ENCODE data around the gene ZFAND3.

ZFAND3 gene

DNA sequence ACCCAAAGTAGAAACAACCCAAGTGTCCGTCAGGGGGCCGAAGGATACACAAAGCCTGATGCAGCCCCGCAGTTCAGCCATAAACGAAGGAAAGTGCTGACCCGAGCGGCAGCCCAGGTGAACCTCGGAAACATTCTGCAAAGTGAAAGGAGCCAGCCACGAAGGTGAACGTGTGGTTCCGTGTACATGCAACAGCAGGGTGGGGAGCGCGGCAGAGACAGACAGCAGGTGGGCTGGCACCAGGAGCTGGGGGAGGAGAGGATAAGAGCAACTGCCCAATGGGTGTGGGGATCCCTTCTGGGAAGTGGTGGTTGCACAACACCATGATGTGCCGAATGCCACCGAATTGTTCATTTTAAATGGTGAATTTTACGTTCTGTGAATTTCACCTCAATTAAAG is 341.8 kb downstream of the ZFAND3 start:
- DNase-seq (ENCODE audit: low spot score) = no peak
- in situ Hi-C loops (cut with MboI; ENCODE audit: low sequenced_read_pairs, unreplicated experiment) = no loop called here
- TF ChIP-seq, protein P1, sequence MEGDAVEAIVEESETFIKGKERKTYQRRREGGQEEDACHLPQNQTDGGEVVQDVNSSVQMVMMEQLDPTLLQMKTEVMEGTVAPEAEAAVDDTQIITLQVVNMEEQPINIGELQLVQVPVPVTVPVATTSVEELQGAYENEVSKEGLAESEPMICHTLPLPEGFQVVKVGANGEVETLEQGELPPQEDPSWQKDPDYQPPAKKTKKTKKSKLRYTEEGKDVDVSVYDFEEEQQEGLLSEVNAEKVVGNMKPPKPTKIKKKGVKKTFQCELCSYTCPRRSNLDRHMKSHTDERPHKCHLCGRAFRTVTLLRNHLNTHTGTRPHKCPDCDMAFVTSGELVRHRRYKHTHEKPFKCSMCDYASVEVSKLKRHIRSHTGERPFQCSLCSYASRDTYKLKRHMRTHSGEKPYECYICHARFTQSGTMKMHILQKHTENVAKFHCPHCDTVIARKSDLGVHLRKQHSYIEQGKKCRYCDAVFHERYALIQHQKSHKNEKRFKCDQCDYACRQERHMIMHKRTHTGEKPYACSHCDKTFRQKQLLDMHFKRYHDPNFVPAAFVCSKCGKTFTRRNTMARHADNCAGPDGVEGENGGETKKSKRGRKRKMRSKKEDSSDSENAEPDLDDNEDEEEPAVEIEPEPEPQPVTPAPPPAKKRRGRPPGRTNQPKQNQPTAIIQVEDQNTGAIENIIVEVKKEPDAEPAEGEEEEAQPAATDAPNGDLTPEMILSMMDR (IDR thresholded peaks at IDR 0.05; ENCODE audit: borderline replicate concordance, control extremely low read depth, extremely low read depth, insufficient read depth, missing control alignments) = no peak

- DNase-seq (ENCODE audit: low spot score) = peak; percentile 33
- in situ Hi-C loops (cut with MboI; ENCODE audit: low sequenced_read_pairs, unreplicated experiment) = no loop called here
- TF ChIP-seq, protein P1 (IDR thresholded peaks at IDR 0.05; ENCODE audit: borderline replicate concordance, control extremely low read depth, extremely low read depth, insufficient read depth, missing control alignments) = no peak
These were observed 342.4 kb downstream of the ZFAND3 start for GRCh38 chr6:38161754-38162492.

DNA sequence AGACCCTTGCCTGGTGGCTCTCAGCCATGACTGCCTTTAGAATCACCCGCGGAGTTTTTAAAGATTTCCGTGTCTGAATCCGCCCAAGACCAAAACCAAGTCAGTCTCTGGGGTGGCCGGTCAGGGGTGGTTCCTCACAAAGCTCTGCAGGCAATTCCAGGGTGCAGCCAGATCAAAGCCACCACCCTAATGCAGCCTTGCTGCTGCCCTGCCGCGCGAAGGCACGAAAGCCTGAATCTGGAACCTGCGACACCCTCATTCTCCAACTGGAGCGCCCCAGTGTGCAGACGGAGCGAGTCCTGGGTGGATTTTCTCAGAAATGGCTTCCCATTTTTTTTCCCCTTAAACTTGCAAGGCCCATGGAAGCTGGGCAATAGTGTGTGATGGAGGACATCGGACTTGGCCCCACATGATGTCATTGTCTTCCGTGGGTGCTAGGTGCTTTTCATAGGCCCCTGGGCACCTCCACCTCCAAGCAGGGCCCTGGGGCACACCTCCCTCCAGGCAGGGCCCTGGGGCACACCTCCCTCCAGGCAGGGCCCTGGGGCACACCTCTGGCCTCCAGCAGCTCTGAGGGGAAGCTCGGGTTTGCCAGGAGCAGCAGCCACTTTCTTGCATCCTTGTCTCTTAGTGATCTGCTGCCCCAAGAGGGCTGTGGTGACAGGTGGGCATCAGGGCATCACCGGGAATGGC is 343.1 kb downstream of the ZFAND3 start:
- DNase-seq (ENCODE audit: low spot score) = no peak
- TF ChIP-seq, protein P1 (IDR thresholded peaks at IDR 0.05; ENCODE audit: borderline replicate concordance, control extremely low read depth, extremely low read depth, insufficient read depth, missing control alignments) = no peak
- in situ Hi-C loops (cut with MboI; ENCODE audit: low sequenced_read_pairs, unreplicated experiment) = no loop called here

- TF ChIP-seq, protein P1 (IDR thresholded peaks at IDR 0.05; ENCODE audit: borderline replicate concordance, control extremely low read depth, extremely low read depth, insufficient read depth, missing control alignments) = no peak
- no peak for DNase-seq (ENCODE audit: low spot score)
- in situ Hi-C loops (cut with MboI; ENCODE audit: low sequenced_read_pairs, unreplicated experiment) = no loop called here
These were observed 343.9 kb downstream of the ZFAND3 start for GRCh38 chr6:38163186-38164130.

DNA sequence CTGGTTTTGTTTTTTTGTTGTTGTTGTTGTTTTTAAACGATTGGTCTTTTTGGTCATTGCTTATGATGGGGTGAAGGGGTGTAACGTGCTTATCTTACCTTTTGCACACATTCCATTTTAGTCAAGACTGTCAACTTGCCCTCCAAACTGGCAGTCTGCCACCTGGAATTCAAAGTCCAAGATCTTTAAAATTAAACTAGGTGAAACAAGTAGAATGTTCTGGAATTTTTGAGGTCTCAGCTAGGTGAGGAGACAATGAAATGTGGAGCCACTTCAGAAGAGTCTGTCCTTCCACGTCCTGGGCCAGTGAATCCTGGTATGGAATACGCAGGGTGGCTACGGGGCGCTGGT is 344.6 kb downstream of the ZFAND3 start:
- no peak for DNase-seq (ENCODE audit: low spot score)
- in situ Hi-C loops (cut with MboI; ENCODE audit: low sequenced_read_pairs, unreplicated experiment) = no loop called here
- TF ChIP-seq, protein P1 (IDR thresholded peaks at IDR 0.05; ENCODE audit: borderline replicate concordance, control extremely low read depth, extremely low read depth, insufficient read depth, missing control alignments) = no peak

DNA sequence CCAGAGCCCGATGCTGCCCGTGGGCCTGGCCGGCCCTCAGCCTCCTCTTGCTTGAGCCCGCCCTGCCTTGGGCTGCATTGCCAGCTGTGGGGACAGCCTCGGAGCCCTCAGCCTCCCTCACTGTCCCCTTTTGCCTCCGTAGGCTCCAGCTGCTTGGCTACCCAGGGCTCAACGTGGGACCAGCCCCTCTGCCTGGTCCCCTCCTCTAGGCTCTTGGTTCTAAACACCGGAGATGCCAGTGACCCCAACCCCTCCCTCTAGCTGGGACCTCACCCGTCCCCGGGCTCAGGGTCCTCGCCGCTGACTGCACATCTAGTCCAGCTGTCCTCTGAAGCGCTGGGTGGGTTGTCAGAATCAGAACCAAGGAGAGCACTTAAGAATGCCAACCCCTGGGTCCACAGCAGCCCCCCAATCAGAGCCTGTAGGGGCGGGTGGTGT is 345.2 kb downstream of the ZFAND3 start:
- in situ Hi-C loops (cut with MboI; ENCODE audit: low sequenced_read_pairs, unreplicated experiment) = no loop called here
- DNase-seq (ENCODE audit: low spot score) = peak; percentile 21
- TF ChIP-seq, protein P1 (IDR thresholded peaks at IDR 0.05; ENCODE audit: borderline replicate concordance, control extremely low read depth, extremely low read depth, insufficient read depth, missing control alignments) = no peak

Measured in GM13976 (cell line).